Measurements from ENCODE around the gene ST3GAL6. TPM values are rescaled to one million over a fixed set of nuclear protein-coding genes. Genes with fewer than 3 reads are reported as not detected.

The ST3GAL6 gene
- total RNA-seq, 4 donors from 2014 or later: 7.4 to 14.5 (median 9.9) TPM

DNA sequence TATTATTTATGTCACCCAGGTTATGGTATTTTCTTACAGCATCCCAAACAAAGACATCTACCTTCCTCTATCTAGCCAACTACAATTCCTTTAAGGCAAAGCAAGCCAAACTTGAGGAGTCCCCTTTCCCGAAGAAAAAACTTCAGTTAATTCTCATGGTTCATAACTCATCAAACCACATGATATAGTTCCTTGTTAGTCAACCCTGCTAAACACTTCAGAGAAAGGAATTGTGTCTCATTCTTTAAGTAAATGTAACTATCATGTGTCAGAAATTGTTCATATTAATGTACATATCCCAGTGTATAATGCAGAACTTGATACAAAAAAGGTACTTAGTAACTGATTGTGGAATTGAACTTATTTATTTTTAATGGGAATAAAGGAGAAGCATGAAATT lies 44.4 kb downstream of the ST3GAL6 start:
- no peak for DNase-seq
- Histone ChIP-seq H3K27ac (no peak overlapping the region), H3K4me3 (replicated peaks in 1 of 3) (no peak overlapping the region), H3K36me3 (peaks cover 9 to 13% of the 10 kb centered on the region in 2 donors), H3K9me3 (no peaks in the 10 kb centered on the region), H3K4me1 (no peaks in the 10 kb centered on the region), H3K27me3 (no peaks in the 10 kb centered on the region)
- intact Hi-C loops (cut with DNase I): no loop called here
- no peak for TF ChIP-seq POLR2A (IDR thresholded peaks at IDR 0.05)
- TF ChIP-seq, protein P1, sequence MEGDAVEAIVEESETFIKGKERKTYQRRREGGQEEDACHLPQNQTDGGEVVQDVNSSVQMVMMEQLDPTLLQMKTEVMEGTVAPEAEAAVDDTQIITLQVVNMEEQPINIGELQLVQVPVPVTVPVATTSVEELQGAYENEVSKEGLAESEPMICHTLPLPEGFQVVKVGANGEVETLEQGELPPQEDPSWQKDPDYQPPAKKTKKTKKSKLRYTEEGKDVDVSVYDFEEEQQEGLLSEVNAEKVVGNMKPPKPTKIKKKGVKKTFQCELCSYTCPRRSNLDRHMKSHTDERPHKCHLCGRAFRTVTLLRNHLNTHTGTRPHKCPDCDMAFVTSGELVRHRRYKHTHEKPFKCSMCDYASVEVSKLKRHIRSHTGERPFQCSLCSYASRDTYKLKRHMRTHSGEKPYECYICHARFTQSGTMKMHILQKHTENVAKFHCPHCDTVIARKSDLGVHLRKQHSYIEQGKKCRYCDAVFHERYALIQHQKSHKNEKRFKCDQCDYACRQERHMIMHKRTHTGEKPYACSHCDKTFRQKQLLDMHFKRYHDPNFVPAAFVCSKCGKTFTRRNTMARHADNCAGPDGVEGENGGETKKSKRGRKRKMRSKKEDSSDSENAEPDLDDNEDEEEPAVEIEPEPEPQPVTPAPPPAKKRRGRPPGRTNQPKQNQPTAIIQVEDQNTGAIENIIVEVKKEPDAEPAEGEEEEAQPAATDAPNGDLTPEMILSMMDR (IDR thresholded peaks at IDR 0.05): no peak
- WGBS, 2 donors: 95 to 98% methylated on average over 1 of the region's 1 CpG

- H3K27ac ChIP-seq: no peak overlapping the region
- no peak overlapping the region for H3K4me3 ChIP-seq (replicated peaks in 1 of 3)
- no peaks in the 10 kb centered on the region for H3K9me3 ChIP-seq
- intact Hi-C loops (cut with DNase I): no loop called here
- WGBS, 2 donors: 94 to 96% methylated on average over 2 of the region's 2 CpGs
- TF ChIP-seq POLR2A (IDR thresholded peaks at IDR 0.05): no peak
- TF ChIP-seq, protein P1 (IDR thresholded peaks at IDR 0.05): no peak
- no peaks in the 10 kb centered on the region for H3K4me1 ChIP-seq
- DNase-seq: no peak
- peaks cover 9 to 13% of the 10 kb centered on the region in 2 donors for H3K36me3 ChIP-seq
- H3K27me3 ChIP-seq: no peaks in the 10 kb centered on the region
These were observed 44.9 kb downstream of the ST3GAL6 start for GRCh38 chr3:98808071-98808470.

GRCh38 chr3:98809557-98809956 lies 46.4 kb downstream of the ST3GAL6 start:
- WGBS, 2 donors: 76 to 89% methylated on average over 3 of the region's 3 CpGs
- Histone ChIP-seq H3K27ac (no peak overlapping the region), H3K9me3 (no peaks in the 10 kb centered on the region), H3K4me1 (no peaks in the 10 kb centered on the region), H3K4me3 (replicated peaks in 1 of 3) (no peak overlapping the region), H3K36me3 (peaks cover 9 to 13% of the 10 kb centered on the region in 2 donors), H3K27me3 (no peaks in the 10 kb centered on the region)
- TF ChIP-seq, protein P1 (IDR thresholded peaks at IDR 0.05): no peak
- no peak for TF ChIP-seq POLR2A (IDR thresholded peaks at IDR 0.05)
- DNase-seq: no peak
- intact Hi-C loops (cut with DNase I): no loop called here

DNA sequence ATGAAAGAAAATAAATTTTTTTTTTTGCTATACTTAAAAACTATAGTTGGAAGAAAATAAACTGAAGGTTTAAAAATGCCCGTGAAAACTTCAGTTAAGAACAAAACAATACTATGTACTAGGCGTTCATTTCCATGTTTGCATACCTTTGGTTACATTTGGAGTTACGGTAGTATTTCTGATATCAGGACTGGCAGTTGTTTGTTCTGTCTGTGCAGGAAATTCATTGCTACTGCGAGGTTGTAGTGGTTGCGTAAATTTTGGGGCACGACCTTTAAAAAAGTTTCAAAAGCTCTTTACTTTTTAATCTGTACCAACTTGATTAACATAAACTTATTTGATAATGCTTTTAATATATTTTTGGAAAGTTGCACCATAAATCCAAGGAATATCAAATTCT lies 47.9 kb downstream of the ST3GAL6 start:
- intact Hi-C loops (cut with DNase I): loop anchor here (5.0 kb wide), 1 partner anchor 209 kb away; no protein-coding TSS in a partner anchor
- Histone ChIP-seq H3K9me3 (no peaks in the 10 kb centered on the region), H3K4me1 (no peaks in the 10 kb centered on the region), H3K27me3 (no peaks in the 10 kb centered on the region), H3K4me3 (replicated peaks in 1 of 3) (no peak overlapping the region), H3K27ac (no peak overlapping the region), H3K36me3 (peaks cover 9 to 11% of the 10 kb centered on the region in 2 donors)
- no peak for DNase-seq
- WGBS, 2 donors: 87 to 89% methylated on average over 6 of the region's 6 CpGs
- TF ChIP-seq, protein P1 (IDR thresholded peaks at IDR 0.05): no peak
- no peak for TF ChIP-seq POLR2A (IDR thresholded peaks at IDR 0.05)

DNA sequence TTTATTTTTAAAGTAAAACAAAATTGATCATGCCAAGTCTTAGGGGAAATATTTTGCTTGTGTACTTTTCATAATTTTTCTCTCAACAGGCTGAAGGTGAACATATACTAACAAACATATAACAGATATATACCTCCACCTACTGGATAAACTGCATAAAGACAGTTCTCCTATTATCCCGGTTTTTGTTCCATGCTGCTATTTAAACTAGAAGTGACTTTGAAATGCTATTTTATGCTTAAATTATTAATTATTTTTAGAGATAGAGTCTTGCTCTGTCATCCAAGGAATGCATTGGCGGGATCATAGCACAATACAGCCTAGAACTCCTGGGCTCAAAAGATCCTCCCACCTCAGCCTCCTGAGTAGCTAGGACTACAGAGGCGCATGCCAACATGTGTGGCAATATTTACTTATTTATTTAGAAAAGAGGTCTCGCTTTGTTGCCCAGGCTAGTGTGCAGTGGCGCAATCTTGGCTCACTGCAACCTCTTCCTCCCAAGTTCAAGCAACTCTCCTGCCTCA lies 49.8 kb downstream of the ST3GAL6 start:
- no peak overlapping the region for H3K27ac ChIP-seq
- intact Hi-C loops (cut with DNase I): loop anchor here (5.0 kb wide), 1 partner anchor 211 kb away; no protein-coding TSS in a partner anchor
- peak; percentile 12 to 16 for DNase-seq

More for the DNA sequence above, 49.8 kb downstream of the ST3GAL6 start:
- TF ChIP-seq POLR2A (IDR thresholded peaks at IDR 0.05): no peak
- TF ChIP-seq, protein P1 (IDR thresholded peaks at IDR 0.05): peak in 4 of 6 experiments; percentile 41 to 77 (median 65)
- Histone ChIP-seq H3K27me3 (no peaks in the 10 kb centered on the region), H3K9me3 (no peaks in the 10 kb centered on the region), H3K36me3 (peaks cover 7 to 9% of the 10 kb centered on the region in 2 donors), H3K4me3 (replicated peaks in 1 of 3) (no peak overlapping the region), H3K4me1 (no peaks in the 10 kb centered on the region)
- 69 to 72% methylated on average over 5 of the region's 5 CpGs for WGBS, 2 donors

Measured in thyroid gland (tissue), 4 donors.